Muscle layer of colon (tissue), 2 donors: ENCODE measurements around the gene NUB1.
A peak's percentile ranks its signal among the peaks of the same experiment; 100 is the strongest.
"Not testable (repeated sequence)": the region's sequence is repeated elsewhere in the genome, so short reads cannot be mapped to it uniquely, and the experiment has no call there.

ENCODE experiments used
- H3K27ac ChIP-seq: one replicate; pipeline ENCODE4 v1.7.0; 2013; ENCODE audit warnings: low read depth, mild to moderate bottlenecking, low read length, moderate library complexity
- H3K27me3 ChIP-seq, 2 donors: one replicate each; pipeline ENCODE4 v1.7.0; 2013; ENCODE audit warnings: low read length in 2 of 2, mild to moderate bottlenecking in 2 of 2; ENCODE audit not compliant: insufficient read depth in 2 of 2, control insufficient read depth in 1 of 2
- H3K36me3 ChIP-seq: one replicate; pipeline ENCODE4 v1.7.0; 2013; ENCODE audit warnings: mild to moderate bottlenecking, low read length; ENCODE audit not compliant: insufficient read depth
- H3K4me1 ChIP-seq: one replicate; pipeline ENCODE4 v1.7.0; 2013; ENCODE audit warnings: mild to moderate bottlenecking, low read length; ENCODE audit not compliant: insufficient read depth
- H3K4me3 ChIP-seq, 2 donors: one replicate each; pipeline ENCODE4 v1.7.0; 2013; ENCODE audit warnings: low read length in 2 of 2, low read depth in 1 of 2, mild to moderate bottlenecking in 1 of 2, moderate library complexity in 1 of 2
- H3K9ac ChIP-seq: one replicate; pipeline ENCODE4 v1.7.0; 2013; ENCODE audit warnings: low read length
- H3K9me3 ChIP-seq: one replicate; pipeline ENCODE4 v1.7.0; 2013; ENCODE audit warnings: mild to moderate bottlenecking, low read length
- donor health status: abdominal sarcoma.
- donor health status: Adenocarcinoma of cecum.

The NUB1 gene, protein sequence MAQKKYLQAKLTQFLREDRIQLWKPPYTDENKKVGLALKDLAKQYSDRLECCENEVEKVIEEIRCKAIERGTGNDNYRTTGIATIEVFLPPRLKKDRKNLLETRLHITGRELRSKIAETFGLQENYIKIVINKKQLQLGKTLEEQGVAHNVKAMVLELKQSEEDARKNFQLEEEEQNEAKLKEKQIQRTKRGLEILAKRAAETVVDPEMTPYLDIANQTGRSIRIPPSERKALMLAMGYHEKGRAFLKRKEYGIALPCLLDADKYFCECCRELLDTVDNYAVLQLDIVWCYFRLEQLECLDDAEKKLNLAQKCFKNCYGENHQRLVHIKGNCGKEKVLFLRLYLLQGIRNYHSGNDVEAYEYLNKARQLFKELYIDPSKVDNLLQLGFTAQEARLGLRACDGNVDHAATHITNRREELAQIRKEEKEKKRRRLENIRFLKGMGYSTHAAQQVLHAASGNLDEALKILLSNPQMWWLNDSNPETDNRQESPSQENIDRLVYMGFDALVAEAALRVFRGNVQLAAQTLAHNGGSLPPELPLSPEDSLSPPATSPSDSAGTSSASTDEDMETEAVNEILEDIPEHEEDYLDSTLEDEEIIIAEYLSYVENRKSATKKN

DNA sequence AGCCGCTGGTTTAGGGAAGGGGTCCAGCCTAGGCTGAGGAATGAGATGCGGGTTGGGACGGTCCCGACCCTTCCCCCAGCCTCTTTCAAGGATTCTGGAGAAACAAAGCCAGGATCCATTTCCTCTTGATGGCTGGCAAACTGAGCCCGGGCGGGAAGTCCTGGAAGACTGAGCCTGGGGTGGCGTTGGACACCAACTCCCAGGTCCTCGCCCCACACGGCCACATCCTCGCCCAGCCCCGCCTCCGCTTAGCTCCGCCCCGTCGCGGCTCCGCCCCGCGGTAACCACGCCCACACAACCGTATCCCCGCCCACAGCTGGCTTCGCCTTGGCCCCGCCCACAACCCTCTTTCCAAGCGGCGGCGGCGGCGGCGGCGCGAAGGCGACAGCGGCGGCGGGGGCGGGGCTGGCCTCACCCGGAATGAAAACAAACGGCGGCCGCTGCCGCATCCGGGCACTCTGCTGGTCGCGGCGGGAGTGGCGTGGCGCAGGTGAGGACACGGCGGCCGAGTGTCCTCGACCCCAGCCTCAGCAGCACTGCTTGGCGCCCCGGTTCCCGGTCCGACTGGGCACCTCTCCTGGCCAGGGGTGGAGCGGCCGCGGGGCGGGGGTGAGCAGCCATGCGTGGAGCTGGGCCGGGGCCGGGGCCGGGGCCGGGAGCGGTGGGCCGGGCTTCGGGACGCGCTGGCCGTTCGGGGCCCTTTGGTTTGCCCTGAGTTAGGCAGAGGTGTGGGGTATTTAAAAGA lies at the start of gene NUB1:
Gene NUB1, plus strand, starts transcription at position 456 of the 745 bp plus-strand sequence. CDS start 3,538 bp downstream, outside the sequence.
- H3K4me1 ChIP-seq: peaks cover 6% of the 10 kb centered on the region
- H3K27ac ChIP-seq: peak within 1 kb of the TSS; percentile 80
- no peaks in the 10 kb centered on the region for H3K27me3 ChIP-seq
- H3K9me3 ChIP-seq: no peaks in the 10 kb centered on the region
- peaks cover 14% of the 10 kb centered on the region for H3K36me3 ChIP-seq
- H3K4me3 ChIP-seq: peak within 1 kb of the TSS; percentile 47 to 90
- H3K9ac ChIP-seq: peak within 1 kb of the TSS; percentile 21

DNA sequence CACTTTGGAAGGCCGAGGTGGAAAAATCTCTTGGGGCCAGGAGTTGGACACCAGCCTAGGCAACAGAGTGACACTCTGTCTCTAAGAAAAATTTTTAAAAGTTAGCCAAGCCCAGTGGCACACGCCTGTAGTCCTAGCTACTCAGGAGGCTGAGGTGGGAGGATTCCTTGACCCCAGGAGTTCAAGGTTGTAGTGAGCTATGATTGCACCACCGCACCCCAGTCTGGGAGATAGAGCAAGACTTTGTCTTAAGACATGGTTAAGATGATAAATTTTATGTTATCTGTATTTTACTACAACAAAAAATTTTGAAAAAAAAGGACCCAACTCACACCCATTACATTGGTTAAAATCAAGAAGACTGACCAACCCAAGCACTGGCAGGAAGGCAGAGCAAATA lies 48.8 kb upstream of the NUB1 start:
- Histone ChIP-seq H3K36me3 (no peaks in the 10 kb centered on the region), H3K9ac (no peak overlapping the region)

DNA sequence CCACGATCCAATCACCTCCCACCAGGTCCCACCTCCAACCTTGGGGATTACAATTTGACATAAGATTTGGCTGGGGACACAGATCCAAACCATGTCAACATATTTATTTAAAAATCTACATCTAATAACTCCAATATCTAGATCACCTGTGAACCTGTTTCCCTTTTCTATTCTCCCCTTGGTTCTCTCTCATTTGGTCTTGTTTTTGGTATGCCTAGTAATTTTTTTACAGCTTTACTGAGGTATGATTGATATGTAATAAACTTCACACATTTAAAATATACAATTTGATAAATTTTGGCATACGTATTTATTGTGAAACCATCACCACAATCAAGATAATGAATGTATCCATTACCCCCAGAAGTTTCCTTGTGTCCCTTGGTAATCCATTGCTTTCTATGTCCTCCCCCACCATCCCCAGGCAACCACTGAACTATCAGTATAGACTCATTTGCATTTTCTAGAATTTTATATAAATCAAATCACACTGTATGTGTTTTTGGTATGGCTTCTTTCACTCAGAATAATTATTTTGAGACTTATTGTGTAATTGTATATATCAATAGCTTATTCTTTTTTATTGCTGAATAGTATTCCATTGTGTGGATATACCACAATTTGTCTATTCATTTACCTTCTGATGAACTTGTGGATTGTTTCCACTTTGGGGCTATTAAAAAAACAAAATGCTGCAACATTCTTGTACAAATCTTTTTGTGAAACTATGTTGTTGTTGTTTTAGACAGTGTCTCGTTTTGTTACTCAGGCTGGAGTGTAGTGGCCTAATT lies 45.2 kb upstream of the NUB1 start:
- H3K27ac ChIP-seq: no peak overlapping the region
- no peak overlapping the region for H3K4me3 ChIP-seq
- no peaks in the 10 kb centered on the region for H3K9me3 ChIP-seq
- H3K9ac ChIP-seq: no peak overlapping the region
- no peaks in the 10 kb centered on the region for H3K27me3 ChIP-seq
- H3K36me3 ChIP-seq: no peaks in the 10 kb centered on the region
- H3K4me1 ChIP-seq: no peaks in the 10 kb centered on the region

More for the DNA sequence above, 48.8 kb upstream of the NUB1 start:
- Histone ChIP-seq H3K27me3 (no peaks in the 10 kb centered on the region), H3K4me3 (no peak overlapping the region), H3K9me3 (no peaks in the 10 kb centered on the region), H3K4me1 (no peaks in the 10 kb centered on the region), H3K27ac (no peak overlapping the region)

DNA sequence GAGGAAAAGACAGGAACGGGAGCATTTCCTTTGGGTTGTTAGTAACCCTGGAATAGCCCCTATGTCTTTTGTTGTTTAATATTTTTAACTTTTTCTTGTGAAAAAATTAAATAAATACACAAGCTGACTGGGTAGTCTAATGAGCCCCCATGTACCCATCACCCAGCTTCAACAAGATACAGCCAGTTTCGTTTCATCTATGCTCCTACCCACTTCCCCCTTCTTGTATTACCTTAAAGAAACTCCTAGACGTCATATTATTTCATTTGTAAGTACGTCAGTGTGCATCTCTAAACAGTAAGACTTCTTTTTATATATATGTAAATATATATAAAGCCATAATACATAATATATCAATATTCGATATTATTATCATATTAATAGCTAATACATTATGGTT lies 42.8 kb upstream of the NUB1 start:
- H3K9me3 ChIP-seq: no peaks in the 10 kb centered on the region
- H3K36me3 ChIP-seq: no peaks in the 10 kb centered on the region
- no peak overlapping the region for H3K4me3 ChIP-seq
- no peak overlapping the region for H3K27ac ChIP-seq
- no peak overlapping the region for H3K9ac ChIP-seq
- no peaks in the 10 kb centered on the region for H3K4me1 ChIP-seq
- peaks cover 0 to 18% of the 10 kb centered on the region in 2 donors for H3K27me3 ChIP-seq

DNA sequence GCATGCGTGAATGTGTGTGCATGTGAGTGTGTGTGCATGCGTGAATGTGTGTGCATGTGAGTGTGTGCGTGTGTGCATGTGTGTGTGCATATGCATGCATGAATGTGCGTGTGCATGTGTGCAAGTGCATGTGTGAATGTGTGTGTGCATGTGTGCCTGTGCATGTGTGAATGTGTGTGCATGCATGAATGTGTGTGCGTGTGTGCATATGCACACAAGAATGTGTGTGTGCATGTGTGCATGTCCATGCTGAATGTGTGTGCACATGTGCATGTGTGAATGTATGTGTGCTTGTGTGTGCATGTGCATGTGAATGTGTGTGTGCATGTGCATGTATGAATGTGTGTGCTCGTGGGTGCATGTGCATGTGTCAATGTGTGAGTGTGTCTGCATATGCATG lies 42.1 kb upstream of the NUB1 start:
- Histone ChIP-seq H3K9ac (no peak overlapping the region), H3K9me3 (no peaks in the 10 kb centered on the region)

DNA sequence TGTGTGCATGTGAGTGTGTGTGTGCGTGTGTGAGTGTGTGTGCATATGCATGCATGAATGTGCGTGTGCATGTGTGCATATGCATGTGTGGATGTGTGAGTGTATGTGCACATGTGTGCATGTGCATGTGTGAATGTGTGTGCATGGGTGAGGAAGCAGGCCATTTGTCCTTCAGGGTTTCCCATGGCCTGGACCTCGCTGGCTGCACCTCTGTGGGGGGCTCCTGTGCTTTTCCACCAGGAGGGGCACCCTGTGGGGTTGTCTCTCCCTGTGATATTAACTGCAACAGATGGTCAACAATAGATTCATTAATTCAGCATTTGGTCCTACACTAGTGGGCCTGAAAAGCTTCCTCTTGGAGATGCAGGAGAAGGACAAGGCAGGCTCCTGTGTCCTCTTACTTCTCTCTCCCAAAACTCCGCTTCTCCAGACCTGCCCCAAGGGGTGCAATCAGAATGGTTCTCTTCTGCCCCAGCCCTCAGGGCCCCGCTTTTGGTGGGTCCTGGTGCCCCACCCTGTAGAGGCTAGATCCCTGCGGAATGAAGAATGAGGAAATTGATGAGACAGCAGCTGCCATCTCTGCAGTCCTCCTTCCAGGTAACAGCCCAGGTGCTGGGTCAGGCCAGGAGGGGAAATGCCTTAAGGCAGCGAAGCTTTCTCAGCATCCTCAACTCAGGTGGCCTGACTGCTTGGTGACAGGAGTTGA lies 41.5 kb upstream of the NUB1 start:
- Histone ChIP-seq H3K4me3 (no peak overlapping the region), H3K4me1 (no peaks in the 10 kb centered on the region), H3K27ac (no peak overlapping the region), H3K9ac (no peak overlapping the region), H3K27me3 (peaks cover 0 to 23% of the 10 kb centered on the region in 2 donors), H3K36me3 (no peaks in the 10 kb centered on the region), H3K9me3 (no peaks in the 10 kb centered on the region)

More for the DNA sequence above, 42.1 kb upstream of the NUB1 start:
- Histone ChIP-seq H3K4me3 (no peak overlapping the region), H3K27me3 (peaks cover 0 to 23% of the 10 kb centered on the region in 2 donors), H3K4me1 (no peaks in the 10 kb centered on the region), H3K36me3 (no peaks in the 10 kb centered on the region), H3K27ac (no peak overlapping the region)

DNA sequence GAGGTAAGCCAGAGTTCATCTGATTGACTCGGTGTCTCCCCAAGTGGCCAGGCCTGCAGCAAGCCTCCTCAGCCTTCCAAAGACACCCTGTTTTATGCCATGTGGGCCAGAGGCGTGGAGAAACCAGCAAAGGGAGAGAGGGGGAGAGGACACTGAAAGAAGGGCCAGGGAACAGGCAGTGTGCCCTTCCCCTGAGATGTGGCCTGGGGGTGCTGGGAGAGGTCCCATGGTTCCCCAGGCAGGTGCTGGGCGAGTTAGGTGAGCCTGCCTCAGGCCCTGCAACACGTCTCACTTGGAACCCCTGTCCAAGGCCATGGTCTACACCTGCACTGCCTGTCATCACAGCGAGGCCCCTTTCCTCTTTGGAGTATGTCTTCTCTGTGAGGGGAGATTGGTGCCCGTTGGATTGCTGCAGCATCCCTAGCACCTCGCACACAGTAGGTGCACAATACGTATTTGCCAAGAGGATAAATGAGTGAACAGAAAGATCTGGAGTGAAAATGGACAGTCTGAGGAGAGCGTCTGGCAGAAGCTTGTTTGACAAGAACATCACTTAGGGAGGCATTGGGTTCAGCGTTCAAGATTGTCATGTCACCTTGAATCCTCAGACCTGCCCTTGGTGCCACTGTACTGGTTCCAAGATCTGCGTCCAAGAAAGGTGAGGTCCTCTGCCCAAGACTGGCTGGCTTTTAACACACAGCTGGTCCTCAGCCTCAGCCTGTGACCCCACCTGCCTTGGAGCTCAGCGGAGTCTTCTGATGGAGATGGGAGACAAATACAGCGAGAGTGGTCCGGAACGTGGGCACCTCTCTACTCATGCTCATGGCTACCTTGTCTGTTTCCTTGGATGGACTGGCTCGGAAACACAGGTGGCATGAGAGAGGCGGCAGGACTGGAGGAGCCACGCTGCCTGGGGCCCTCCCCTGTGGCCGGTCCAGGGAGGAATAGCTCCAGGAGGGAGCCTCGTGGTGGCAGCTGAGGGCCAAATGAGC lies 39.8 kb upstream of the NUB1 start:
- Histone ChIP-seq H3K36me3 (no peaks in the 10 kb centered on the region), H3K4me1 (no peaks in the 10 kb centered on the region), H3K4me3 (no peak overlapping the region), H3K9ac (no peak overlapping the region), H3K9me3 (no peaks in the 10 kb centered on the region), H3K27ac (no peak overlapping the region), H3K27me3 (peaks cover 0 to 23% of the 10 kb centered on the region in 2 donors)

DNA sequence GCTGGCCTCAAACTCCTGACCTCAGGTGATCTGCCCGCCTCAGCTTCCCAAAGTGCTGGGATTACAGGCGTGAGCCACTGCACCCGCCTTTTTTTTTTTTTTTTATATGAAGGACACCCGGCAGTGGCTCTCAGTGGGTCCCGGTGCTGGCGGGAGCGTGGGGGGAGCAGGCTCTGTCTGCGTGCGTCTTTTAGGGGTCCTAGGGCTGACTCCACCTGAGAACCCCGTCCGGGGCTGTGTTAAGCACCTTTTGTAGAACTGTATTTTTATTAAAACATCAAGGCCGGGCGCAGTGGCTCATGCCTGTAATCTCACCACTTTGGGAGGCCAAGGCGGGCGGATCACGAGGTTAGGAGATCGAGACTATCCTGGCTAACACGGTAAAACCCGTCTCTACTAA lies 37.4 kb upstream of the NUB1 start:
- H3K9ac ChIP-seq, H3K36me3 ChIP-seq, H3K4me1 ChIP-seq, H3K9me3 ChIP-seq, H3K4me3 ChIP-seq, H3K27ac ChIP-seq: not testable (repeated sequence)
- peaks cover 0 to 33% of the 10 kb centered on the region in 2 donors for H3K27me3 ChIP-seq

DNA sequence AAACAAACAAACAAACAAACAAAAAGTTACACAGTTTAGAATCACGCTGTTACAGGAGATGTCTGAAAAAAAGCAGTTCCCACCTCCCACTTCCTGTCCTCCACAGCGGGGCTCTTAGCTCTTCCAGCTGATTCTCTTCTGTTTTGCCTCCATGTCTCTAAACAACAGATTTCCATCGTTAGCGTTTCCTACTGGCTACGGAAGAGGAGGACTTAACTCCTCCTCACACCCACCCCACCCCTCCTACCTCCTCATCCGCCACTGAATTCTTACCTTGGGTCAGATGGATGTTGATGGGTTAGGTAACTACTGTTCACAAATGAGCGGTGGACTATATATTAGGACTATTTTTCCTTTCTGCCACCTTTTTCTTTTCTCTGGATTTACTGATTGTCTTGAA lies 36.8 kb upstream of the NUB1 start:
- Histone ChIP-seq H3K4me3 (no peak overlapping the region), H3K36me3 (no peaks in the 10 kb centered on the region), H3K27me3 (peaks cover 0 to 33% of the 10 kb centered on the region in 2 donors), H3K4me1 (no peaks in the 10 kb centered on the region), H3K9me3 (no peaks in the 10 kb centered on the region), H3K27ac (no peak overlapping the region), H3K9ac (no peak overlapping the region)

DNA sequence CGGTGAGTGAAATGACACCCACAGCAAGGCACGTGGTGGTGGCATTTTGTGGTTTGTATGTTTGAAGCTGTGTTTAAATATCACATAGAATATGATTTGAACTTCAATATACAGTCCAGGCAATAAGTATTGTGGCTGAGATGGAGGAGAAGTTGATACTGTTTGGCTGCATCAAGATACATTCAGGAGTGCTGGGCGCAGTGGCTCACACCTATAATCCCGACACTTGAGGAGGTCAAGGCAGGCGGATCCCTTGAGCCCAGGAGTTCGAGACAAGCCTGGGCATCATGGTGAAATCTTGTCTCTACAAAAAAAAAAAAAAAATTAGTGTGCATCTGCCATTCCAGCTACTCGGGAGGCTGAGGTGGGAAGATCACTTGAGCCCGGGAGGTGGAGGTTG lies 35.2 kb upstream of the NUB1 start:
- Histone ChIP-seq H3K9me3 (no peaks in the 10 kb centered on the region), H3K36me3 (no peaks in the 10 kb centered on the region), H3K27ac (no peak overlapping the region), H3K4me3 (no peak overlapping the region), H3K27me3 (peaks cover 0 to 33% of the 10 kb centered on the region in 2 donors), H3K4me1 (no peaks in the 10 kb centered on the region), H3K9ac (no peak overlapping the region)
